GM11168 (cell line): ENCODE results near the gene BLM.

ENCODE experiments used
- in situ Hi-C: fragments of 300-500 bp; cut with MboI; formaldehyde crosslinking; loops from one replicate; pipeline ENCODE4 v1.12.0; 2022; ENCODE audit warnings: low sequenced_read_pairs; ENCODE audit not compliant: unreplicated experiment

The BLM gene

DNA sequence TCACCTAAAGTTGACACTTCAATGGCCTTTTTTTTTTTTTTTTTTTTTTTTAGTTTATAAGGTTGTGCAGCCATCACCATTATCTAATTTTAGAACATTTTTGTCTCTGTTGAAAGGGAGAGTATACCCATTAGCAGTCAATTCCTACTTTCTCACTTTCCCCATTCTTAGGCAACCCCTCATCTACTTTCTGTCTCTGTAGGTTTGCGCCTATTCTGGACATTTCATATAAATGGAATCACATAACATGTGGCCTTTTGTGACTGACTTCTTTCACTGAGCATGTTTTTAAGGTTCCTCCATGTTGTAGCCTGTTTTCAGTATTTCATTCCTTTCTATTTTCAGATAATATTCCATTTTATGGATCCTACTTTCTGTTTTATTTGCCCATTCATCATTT lies 56.3 kb downstream of the BLM start:
- in situ Hi-C loops: no loop called here

DNA sequence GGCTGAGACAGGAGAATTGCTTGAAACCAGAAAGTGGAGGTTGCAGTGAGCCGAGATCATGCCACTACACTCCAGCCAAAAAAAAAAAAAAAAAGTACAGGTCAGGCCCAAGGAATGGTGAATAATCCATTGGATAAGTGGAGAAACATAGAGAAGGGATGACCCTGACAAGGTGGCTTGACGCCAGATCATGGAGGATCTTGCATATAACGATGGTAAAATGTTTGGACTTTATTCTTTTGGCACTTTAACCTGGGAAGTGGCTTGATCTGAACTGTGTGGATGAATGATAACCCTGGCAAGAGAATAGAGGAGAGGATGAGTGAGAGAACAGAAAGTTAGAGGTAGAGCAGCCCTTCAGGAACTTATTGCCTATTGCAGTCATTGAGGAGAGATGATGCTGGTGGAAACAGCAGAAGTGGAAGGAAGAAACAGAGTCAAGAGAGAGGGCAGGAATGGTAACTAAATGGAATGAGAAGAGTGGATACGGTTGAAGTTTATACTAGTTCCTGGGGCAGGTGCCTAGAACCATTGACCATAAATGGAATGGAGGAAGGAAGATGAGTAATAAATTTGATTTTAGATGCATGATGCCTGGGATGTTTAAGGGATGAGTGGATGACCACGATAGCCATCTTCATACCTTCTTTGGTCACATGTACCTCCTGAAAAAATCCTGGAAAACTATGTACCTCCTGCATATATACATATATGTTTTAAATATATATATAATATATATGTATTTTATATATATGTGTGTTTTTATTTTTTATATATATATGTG lies 57.8 kb downstream of the BLM start:
- in situ Hi-C loops: no loop called here

DNA sequence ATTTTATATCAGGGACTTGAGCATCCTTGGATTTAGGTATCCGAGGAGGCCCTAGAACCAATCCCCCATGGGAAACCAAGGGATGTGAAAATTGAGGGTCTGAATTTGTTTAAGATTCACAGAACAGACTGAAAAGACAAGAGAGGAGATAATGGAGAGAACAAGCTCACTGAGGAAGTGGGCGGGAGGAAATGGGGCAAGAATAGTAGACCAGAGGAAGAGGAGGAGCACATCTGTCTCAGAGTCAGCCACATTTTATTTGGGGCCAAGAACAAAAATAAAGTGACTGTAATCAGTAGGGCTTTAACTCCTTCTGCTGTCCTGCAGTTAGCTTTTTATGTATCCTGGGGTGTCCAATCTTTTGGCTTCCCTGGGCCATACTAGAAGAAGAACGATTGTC lies 63.8 kb downstream of the BLM start:
- in situ Hi-C loops: no loop called here

DNA sequence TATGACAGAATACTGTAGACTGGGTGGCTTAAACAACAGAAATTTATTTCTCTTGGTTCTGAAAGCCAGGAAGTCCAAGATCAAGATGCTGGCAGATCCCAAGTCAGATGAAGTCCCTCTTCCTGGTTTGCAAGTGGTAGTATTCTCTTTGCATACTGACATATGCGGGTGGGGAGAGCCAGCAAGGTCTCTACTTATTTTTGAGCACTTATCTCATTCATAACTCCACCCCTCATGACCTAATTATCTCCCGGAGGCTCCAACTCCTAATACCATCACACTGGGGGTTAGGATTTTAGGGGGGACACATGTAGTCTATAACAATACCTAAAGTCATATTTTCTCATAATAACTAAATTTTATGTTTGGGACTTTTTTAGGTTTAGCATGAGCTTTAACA lies 65.3 kb downstream of the BLM start:
- in situ Hi-C loops: no loop called here

DNA sequence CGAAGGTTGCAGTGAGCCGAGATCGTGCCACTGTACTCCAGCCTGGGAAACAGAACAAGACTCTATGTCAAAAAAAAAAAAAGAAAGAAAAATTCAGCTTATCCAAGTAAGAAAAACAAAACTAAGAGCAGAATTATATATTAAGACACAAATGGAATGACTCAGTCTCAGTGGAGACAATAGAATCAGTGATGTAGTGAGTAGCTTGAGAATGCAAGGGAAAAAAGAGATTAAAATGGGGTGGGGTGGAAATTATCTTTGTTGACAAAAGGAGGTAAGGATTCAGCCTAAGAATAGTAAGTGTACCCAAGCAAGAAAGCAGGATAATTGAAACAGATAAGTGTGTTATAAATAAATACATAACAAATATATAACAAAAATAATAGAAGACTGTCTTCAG lies 70.7 kb downstream of the BLM start:
- in situ Hi-C loops: no loop called here

DNA sequence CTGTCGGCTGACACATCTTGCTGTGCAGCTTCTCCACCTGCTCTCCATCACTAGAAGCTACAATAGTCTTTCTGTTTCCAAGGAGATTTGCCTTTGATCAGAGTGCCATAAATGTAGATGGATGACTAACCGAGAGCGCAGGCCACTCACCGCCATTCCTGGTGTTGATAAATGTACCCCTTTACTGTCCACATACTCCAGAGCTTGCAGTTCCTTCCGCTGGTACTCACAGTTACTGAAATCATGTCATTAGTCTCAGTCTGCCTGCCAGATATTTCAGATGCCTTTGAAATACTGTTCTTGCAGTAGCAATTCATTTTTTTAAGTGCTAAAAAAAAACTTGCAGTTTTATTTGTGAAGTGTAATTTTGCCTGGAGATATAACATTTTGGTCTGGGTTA lies 72.3 kb downstream of the BLM start:
- in situ Hi-C loops: no loop called here

DNA sequence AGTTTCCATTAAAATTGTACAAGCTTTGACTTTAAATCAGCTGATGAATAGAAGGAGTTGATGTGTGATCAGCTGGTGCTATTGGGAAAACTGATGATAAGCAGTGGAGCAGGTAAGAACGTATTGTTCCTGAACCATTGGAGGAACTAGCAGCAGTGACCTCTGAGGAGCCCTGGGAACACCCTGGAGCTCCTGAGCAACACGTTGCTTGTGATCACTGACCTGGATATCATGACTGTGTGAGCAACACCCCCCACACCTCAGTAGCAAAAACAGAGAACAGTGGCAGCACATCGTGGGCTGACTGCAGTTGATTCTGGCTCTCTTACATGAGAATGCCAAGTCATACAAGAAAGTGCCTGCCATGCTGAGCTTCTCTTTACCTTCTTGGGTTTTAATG lies 72.9 kb downstream of the BLM start:
- in situ Hi-C loops: no loop called here

DNA sequence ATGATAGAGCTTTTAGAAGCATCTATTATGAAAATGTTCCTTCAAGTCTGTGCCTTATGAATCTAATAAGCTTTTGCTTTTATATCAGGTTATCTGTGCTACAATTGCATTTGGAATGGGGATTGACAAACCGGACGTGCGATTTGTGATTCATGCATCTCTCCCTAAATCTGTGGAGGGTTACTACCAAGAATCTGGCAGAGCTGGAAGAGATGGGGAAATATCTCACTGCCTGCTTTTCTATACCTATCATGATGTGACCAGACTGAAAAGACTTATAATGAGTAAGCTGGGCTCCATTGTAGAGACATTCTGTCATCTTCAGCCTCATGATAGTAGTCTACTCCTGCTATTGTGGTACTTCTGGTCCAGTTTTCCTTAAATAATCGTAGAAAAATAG lies 73.4 kb downstream of the BLM start:
- in situ Hi-C loops: no loop called here

DNA sequence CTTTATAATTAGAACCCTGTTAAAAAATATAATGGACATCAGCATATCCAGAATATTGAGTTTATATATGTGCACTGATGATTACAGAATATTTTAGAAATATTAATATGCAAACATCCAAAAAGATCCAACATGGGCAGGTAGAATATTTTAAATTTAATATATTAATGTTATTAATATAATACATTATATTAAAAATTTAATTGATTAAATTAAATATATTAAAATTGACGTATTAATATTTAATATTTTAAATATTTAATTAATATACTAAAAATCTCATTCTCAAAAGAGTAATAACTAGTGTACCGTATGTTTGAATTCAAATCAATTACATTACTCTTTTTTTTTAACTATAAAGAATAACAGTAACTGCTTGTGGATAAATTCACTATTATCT lies 77.4 kb downstream of the BLM start:
- in situ Hi-C loops: no loop called here

DNA sequence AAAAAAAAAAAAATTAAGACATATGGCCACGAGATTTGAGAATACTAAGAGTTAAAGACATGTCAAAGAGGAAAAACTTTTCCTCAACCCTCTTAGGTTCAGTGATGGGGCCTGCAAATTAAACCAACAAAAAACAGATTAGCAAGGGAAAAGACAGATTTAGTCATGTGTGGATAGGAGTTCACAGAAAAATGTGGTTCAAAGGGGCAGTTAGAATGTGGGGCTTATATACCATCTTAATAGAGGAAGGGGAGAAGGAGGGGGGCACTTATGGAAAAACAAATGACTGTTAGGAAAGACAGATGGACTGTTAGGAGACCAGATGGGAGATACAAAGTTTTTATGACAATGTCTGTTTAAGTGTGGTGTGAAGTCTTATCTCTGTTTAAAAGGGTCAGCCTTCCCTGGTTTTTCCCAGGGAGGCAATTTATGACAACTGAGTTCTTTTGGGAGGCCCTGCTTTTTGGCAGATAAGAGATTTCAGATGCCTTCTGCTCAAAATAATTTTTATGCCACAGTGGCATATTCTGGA lies 82.6 kb downstream of the BLM start:
- in situ Hi-C loops: no loop called here

DNA sequence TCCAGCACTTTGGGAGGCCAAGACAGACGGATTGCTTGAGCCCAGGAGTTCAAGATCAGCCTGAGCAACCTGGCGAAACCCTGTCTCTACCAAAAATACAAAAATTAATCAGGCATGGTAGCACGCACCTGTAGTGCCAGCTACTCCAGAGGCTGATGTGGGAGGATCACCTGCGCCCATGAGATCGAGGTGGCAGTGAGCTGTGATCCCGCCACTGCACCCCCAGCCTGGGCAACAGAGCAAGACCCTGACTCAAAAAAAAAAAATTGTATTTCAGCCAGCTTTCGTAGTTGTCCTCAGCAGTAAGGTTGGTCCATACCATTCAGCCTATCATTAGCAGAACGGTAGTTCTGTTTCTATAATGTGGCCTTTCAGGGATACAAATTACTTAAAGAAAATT lies 84.7 kb downstream of the BLM start:
- in situ Hi-C loops: no loop called here

DNA sequence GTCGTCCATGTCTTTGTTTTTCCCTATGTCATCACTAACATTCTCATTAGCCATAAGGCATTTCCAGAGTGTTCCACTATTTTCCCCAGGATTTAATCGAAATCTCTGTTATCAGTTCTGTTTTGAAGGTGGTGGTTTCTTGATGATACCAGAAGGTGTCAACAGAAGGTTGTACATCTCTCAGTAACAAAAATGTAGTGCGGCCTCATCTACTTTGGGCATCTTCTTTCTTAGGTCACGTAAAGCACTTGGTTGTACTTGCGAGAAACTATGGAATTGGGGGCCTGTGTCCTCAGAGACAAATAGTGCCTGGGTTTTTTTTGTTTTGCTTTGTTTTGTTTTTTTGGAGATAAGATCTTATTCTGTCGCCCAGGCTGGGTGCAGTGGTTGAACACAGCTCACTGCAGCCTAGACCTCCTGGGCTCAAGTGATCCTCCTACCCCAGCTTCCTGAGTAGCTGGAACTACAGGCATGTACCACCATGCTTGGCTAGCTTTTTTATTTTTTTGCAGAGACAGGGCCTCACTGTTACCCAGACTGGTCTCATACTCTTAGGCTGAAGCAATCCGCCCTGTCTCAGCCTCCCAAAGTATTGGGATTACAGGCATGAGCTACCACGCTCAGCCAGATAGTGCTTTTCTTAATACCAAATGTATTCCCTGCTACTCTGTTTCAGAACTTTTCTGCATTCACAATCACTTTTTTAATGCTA lies 90.1 kb downstream of the BLM start:
- in situ Hi-C loops: no loop called here

DNA sequence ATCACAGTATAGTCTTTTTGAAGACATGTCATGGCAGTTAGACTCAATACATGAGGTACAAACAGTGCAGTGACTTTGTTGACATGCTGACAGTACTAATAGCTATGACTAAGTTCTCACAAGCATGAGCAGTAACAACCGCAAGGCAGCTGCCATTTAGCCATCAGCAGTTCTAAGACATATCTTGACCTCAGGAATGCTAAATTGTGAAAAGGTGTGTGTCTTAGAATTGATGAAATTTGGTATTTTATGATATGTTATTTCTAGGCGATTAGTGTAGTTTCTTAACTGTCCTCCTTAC lies 90.6 kb downstream of the BLM start:
- in situ Hi-C loops: no loop called here

DNA sequence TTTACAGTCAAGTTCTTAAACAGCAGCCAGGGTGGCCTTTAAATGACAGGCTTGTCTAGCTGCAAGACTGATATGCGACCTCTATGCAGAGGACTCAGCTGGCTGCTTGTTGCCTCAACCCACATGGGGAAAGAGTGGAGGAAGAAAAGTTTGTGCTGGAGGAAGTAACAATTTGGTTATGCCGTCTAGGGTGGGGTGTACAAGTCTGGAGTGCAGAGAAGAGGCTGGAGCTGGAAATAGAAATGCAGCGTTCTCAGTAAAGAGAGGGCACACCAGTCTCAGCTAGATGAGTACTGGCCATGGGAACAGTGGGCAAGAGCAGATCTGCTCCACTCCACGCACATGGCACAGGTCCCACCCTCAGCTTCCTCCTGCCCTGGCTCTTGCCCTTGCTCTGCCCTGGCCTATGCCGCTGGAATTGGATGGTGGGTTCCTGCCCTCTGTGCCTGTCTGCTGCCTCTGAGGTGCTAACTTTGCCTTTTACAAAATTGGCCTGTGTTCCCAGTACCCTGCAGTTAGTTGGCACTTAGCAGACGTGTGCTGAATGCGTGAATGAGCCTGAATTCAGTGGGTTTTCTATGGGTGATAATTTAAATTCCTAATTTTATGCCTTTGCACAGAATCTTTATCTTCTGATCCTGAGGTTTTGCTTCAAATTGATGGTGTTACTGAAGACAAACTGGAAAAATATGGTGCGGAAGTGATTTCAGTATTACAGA lies 91.5 kb downstream of the BLM start:
- in situ Hi-C loops: no loop called here

DNA sequence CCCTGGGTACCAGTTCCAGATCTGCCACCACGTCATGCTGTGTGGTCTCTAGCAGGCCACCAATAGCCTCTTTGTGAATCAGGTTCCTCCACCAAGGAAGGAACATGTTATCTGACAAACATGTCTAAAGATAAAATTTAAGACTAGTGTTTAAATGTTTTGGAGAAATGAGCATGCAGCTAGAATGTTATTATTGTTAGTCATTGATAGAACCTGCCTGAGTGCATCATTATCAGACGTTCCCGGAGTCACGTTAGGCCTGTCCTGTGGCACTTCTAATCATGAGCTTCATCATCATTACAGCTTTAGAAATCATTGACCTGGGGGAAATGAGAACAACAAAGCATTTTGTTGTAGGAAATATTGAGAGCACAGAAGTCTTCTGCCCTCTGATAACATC lies 92.4 kb downstream of the BLM start:
- in situ Hi-C loops: no loop called here

DNA sequence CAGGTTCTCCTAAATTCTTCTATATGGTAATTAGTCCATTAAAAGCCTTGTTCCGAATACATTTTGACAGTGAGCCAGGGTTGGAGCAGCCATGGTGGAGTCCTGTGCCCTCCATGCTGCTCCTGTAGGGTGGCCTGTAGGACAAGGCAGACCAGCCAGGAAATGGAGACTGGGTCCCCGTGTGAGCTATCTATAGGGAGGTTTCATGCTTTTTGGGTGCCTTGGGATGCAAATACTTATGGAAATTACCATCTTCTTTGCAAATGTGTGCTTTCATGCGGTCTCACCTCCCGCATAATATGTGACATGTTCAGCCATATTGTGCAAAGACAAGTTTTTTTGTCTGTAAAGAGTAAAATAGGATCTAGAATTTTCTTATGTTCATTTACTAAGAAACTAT lies 93.2 kb downstream of the BLM start:
- in situ Hi-C loops: no loop called here

DNA sequence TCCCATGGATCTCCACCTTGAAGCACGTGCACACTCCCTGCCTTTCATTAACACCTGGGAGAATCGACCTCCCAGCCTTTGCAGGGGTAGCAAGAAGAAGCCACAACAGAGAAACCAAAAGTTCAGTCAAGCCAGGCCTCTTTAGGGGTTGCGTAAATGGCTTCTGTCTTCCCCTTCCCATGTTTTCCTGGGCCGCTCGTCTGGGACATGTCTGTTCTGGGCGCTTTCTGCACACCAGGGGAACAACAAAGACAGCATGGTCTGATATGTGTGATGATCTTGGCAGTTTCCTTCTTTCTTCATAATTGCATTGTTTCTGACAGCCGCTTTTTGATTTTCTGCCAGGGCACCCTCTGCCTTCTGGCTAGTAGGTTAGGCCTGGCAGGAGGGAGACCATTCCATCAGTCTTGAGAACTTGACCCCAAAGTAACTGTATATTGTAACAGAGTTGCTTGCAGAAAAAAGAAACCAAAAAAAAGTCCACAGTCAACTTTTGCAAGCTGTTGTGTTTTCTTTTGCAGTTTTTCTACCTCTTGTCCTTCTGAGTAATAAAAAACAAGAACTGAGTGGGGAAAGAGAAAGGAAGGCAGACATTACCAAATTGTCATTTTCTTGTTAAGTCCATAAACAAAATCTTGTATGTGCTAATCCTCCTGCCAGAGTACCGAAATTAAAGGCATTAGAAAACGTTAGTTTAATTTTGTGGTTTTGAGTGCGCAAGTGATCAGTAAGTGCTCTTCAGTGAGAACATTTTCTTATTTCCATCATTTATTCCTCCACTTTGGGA lies 95.2 kb downstream of the BLM start:
- in situ Hi-C loops: no loop called here

DNA sequence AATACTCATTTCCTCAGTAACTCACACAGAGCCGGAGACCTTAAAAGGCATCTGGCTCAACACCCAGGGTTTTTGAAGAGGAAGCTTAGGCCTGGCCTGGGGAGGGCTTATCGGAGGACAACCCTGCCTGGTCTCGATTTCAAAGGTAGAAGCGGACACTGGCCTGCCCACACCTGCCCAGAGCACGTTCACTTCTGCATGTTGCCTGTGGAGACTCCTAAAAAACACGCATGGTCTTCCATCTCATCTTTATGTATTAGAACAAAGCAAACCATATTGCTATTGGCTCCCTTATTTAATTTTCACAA lies 95.8 kb downstream of the BLM start:
- in situ Hi-C loops: no loop called here

DNA sequence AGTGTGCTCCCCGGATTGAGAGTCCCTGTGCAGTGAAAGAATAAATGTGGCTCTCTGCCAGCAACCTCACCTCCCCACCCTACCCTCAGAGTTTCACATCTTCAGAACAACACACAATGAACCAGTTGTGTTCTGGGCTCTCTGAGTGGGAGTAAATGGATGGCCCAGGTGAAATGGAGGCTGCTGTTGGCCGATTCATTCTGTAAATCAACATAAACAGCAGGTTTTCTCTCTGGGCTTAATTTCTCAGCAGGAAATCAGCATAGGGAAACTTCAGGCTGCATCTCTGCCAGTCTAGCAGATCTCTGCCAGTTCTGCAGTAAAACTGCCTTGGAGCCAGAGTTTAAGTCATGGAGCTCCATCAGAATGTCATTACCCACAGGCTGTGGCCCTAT lies 96.6 kb downstream of the BLM start:
- in situ Hi-C loops: no loop called here

DNA sequence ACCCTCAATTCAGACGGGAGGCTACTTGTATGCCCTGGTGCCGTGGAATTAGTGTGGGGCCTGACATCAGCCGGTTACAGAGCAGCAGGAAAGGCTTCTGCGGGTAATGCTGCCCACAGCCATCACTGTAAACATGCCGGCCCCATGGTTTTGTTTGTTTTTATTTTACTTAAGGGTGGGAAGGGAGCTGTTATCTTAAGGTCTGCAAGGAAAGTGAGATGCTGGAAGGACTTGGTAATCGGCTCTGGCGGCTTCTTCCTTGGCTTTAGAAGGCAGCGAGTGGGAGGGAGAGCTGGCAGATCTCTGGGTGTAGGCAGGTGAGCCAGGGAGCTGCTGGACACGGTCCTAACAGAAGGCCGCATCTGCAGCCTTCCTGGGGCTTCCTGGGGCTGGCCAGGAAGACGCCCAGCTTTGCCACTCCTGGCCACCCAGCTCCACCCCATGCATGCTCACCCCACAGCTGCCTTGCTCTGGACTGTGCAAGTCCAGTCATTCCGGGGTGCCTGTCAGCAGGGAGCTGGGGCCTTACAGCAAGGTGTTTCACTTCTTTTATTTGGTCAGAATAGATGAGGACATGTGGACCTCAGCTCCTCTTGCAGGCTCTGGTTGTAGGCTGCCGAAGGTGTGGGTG lies 97.2 kb downstream of the BLM start:
- in situ Hi-C loops: no loop called here
